B cell (primary cell): ENCODE measurements around the gene ATF6B.

Experiments used
- CTCF ChIP-seq: fragments of 200-600 bp; IDR thresholded peaks from one replicate; pipeline ENCODE4 v1.8.0; 2022; ENCODE audit warnings: antibody characterized with exemption, mild to moderate bottlenecking
- EZH2 ChIP-seq: IDR thresholded peaks from 2 replicates; pipeline ENCODE4 v1.6.1; 2012; ENCODE audit warnings: borderline replicate concordance, low read depth, mild to moderate bottlenecking, moderate library complexity, low read length; ENCODE audit not compliant: insufficient read depth, poor library complexity, severe bottlenecking

- no peak for TF ChIP-seq CTCF
- no peak for TF ChIP-seq EZH2
Observed at GRCh38 chr6:32176476-32177182, 48.6 kb upstream of the ATF6B start.
